Stimulated activated CD4-positive, alpha-beta T cell treated with anti-CD3 and anti-CD28 coated beads, Interleukin-12 subunit alpha, Interleukin-12 subunit beta, amount 100 ng/mL, for 24 hours (primary cell): ENCODE measurements around the gene PAXX.

ENCODE experiments used
- DNase-seq, 2 experiments: peaks; one replicate each; pipeline ENCODE4 v3.0.0-alpha.2; 2020; ENCODE audit warnings: low read depth in 2 of 2

Gene PAXX

DNA sequence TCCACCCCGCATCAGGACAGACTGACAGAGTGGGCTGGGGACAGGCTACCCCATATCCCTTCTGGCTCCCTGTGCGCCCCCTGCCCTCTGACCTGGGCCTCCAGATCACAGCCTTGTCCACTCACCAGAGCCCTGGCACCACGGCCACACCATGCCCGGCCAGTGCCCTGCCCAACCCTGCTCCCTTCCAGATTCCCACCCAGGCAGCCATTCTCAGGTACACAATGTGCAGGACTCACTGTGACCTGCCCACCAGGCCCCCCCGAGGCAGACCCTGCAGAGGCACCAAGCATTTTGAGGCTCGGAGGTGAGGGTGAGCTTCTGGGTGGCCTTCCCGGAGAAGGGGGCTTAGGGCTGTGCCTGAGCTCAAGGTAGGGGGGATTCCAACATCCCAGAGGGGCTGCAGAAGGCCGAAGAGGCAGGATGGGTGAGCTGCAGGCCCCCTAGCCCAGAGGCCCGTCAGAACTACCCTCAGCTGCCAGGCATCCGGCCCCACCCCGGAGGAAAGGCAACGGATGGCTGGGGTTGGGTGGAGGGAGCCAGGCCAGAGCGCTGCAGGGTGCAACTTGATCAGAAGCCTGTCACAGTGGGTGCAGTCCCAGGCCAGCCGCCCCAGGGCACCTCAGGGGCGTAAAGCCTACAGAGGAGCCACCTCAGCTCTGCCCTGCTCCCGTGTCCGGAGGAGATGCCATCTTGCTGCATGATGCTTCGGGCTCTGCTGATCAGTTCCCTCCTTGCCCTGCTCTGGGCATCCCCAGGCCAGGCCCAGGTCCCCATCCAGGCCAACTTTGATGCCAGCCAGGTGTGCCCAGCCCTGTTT is 9.8 kb upstream of the PAXX start, which contains the start of gene LCNL1:
Gene LCNL1 (plus strand): TSS at position 762 of the 820 bp plus-strand sequence. CDS start 594 bp downstream, outside the sequence.
- no peak for DNase-seq

DNA sequence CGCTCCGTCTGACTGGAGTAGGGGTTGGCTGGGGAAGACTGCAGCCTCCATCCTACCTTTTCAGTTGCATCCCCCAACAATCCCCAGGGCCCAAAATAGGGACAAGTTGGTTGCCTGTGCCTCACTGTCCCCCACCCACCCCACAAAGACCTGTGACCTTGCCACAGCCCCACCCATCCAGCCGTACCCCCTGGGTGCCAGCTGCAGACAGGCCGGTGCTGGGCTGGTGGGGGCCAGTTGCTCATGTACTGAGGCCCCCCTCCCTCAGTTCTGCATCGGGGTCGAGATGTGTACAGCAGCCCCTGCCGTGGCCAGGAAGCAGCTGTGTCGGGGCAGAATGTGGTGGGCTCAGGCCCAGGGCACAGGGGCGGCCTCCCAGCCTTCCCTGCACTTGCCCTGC is 9.1 kb upstream of the PAXX start:
- no peak for DNase-seq

DNA sequence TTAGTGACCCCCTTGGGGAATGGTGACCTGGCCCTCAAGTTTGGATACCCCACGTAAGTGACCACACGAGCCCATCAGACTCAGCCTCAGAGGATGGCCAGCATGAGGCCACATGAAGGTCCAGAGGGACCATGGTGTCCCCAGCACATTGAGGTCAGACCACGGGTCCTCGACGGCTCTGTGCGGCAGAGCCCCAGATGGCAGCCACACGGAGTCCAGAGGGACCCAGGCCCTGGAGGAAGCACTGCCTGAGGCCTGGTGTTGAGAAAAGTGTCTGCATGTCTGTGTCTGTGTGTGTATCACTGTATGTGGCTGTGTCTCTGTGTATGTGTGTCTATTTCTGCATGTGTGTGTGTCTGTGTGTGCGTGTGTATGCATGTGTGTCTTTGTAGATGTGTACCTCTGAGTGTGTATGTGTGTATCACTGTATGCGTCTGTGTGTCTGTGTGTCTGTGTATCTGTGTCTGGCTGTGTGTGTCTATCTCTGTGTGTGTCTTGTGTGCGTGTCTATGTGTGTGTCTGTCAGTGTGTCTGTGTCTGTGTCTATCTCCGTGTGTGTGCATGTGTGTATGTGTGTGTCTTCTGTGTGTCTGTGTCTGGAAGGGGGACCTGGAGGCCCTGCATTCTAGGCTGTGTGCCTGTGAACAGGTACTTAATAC is 8.4 kb upstream of the PAXX start:
- DNase-seq = no peak

- no peak for DNase-seq
Observed at GRCh38 chr9:136984464-136985026, 7.7 kb upstream of the PAXX start.

- DNase-seq = no peak
Observed at GRCh38 chr9:136985027-136985602, 7.1 kb upstream of the PAXX start.

GRCh38 chr9:136985853-136986252 is 6.4 kb upstream of the PAXX start:
- DNase-seq = no peak

GRCh38 chr9:136988872-136989271 is 3.4 kb upstream of the PAXX start:
- DNase-seq = no peak

GRCh38 chr9:136990242-136990911 is 1.8 kb upstream of the PAXX start:
- DNase-seq = no peak

- no peak for DNase-seq
Observed at GRCh38 chr9:136992819-136993369, 672 bp downstream of the PAXX start.

DNA sequence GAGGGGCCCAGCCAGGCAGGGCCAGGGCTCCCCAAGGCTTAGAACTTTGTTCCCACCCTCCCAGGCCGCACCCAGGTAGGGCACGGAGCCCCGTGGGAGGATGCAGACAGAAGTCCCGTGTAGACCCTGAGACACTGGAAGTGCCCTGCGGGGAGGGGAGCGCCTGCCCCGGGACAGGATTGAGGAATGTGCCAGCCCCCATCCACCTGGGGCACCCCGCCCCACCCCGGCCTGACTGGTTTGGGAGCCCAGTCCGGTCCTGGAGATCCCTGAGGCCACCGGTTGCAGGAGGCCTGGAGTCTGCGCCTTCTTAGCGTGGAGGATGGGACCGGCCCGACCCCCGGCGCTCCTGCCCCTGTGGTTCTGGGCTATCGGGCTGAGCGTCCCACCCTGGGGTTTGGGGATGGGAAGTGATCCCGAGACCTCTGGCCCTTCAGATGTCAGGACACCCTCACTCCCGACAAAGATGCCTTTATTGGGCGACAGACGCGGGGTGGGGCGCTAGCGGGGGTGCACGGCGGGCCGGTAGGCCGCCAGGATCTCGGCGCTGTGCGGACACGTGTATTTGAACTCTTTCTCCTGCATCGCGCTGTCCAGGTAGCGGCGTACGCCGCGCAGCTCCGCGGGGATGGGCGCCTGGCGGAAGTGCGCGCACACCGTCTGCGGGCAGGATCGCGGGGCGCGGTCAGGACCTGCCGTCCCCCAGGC is 2.1 kb downstream of the PAXX start:
- DNase-seq = no peak

GRCh38 chr9:136994888-136995230 is 2.6 kb downstream of the PAXX start:
- DNase-seq = no peak

DNA sequence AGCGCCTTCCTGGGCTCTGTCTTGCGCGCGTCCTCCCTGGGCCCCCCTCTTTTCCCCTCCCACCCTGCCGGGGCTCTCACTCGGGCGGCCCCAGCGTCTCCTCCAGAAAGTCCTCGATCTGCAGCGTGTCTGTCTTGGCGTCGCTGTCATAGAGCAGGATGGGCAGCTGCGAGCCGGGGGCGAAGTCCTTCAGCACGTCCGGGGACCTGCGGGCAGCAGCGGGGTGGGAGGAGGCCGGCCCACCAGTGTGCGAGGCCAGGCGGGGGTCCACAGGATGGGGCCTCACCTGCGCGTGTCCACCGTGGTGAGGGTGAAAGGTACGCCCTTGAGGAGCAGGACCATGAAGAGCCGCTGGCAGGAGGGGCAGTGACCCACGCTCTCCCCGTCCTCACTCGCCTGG is 3.1 kb downstream of the PAXX start:
- DNase-seq = no peak

GRCh38 chr9:136995772-136996311 is 3.6 kb downstream of the PAXX start:
- no peak for DNase-seq

GRCh38 chr9:136996361-136997292 is 4.4 kb downstream of the PAXX start, which contains the start of gene CLIC3:
TSS of gene CLIC3 (minus strand) at chr9:136996568. CDS start at chr9:136996543, 25 bp downstream.
- no peak for DNase-seq

DNA sequence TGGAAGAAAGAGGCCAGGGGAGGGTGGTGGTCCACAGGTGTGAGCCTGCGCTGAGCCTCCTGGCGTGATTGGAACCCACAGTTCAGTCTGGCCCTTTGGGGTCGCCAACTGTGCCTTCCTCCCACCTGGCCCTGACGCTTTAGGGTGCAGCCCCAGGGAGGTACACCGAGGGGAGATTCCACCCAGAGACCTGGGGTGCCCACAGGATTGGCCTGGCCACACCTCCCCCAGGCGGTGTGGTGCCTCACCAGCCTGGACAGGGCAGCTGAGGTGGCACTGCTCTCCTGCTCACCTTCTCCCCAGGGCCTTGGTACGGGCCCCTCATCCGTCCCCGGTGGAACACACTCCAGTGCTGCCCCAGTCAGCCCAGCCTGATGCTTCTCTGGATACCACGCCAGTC is 5.1 kb downstream of the PAXX start:
- DNase-seq = no peak

GRCh38 chr9:136997830-136998234 is 5.6 kb downstream of the PAXX start:
- no peak for DNase-seq

DNA sequence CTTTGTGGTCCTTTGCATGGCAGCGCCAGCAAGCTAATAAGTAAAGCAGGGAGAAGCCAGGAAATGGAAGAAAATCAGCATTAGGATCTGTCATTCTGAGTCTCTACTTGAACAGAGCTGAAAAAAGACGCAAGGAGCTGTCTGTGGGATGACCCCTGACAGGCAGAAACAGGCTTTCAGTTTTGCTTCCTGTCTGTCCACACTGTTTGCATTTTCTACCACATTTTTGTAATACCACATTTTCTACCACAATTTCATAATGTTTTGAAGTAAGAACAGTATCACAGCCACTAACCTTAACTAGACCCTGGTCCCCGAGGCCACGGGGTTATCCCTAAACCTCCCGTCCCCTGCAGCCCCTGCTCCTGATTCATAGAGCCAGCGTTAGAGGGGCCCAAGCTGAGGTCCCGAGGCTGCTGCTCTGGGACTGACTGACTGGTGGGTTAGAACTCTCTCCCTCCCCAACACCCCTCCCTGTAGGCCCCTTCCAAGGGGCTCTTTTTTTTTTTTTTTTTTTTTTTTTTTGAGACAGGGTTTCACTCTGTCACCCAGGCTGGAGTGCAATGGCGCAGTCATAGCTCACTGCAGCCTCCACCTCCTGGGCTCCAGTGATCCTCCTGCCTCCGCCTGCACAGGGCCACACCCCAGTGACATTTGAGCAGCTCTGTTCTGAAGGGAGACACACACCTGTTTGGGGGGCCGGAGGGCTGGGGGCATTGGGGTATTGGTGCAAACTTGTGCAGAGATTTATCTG is 8.1 kb downstream of the PAXX start:
- DNase-seq = no peak

DNA sequence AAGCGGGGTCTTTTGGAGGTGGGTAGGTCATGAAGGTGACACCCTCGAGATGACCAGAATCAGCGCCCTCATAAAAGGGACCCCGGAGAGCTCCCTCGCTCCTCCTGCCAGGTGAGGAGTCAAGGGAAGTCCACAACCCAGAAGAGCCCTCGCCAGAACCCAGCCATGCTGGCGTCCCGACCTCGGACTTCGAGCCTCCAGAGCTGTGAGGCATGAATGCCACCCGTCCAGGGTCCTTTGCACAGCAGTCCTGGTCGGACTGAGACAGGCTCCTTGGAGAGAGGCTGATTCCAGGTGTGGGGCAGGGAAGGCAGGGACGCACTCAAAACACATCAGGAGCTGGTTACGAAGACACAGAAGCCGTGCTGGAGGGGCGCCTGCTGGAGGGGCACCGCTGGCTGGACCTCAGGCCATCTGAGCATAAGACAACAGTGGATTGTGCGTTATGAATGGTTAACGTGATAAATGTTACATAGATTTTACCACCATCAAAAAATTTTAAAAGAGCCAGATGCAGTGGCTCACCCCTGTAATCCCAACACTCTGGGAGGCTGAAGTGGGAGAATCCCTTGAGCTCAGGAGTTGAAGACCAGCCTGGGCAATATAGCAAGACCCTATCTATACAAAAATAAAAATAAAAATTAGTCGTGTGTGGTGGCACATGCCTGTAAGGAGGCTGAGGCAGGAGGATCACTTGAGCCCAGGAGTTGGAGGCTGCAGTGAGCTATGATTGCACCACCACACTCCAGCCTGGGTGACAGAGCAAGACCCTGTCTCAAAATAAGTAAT is 9.8 kb downstream of the PAXX start:
- no peak for DNase-seq
